ENCODE data around the gene IFNL1.
"Not testable (repeated sequence)": the region's sequence is repeated elsewhere in the genome, so short reads cannot be mapped to it uniquely, and the experiment has no call there.

Gene IFNL1

GRCh38 chr19:39264306-39265290, 31.6 kb upstream of the IFNL1 start:
- Mint-ChIP-seq H3K4me1 (peaks cover 23% of the 10 kb centered on the region), H3K27ac (no peak overlapping the region), H3K27me3 (peaks cover 59% of the 10 kb centered on the region), H3K9me3 (no peaks in the 10 kb centered on the region), H3K4me3 (peak overlapping the region; percentile 9 to 39)
- peak; percentile 26 for ATAC-seq
- no peak for DNase-seq

- H3K27me3 Mint-ChIP-seq: peaks cover 67% of the 10 kb centered on the region
- no peak overlapping the region for H3K27ac Mint-ChIP-seq
- DNase-seq: no peak
- no peaks in the 10 kb centered on the region for H3K9me3 Mint-ChIP-seq
- peak overlapping the region in 1 of 2 donors; percentile 35 for H3K4me3 Mint-ChIP-seq
- no peak for ATAC-seq
- peaks cover 23% of the 10 kb centered on the region for H3K4me1 Mint-ChIP-seq
Observed at GRCh38 chr19:39265321-39265916, 30.8 kb upstream of the IFNL1 start.

GRCh38 chr19:39268085-39268484, 28.1 kb upstream of the IFNL1 start, which contains the start of gene IFNL2:
TSS of gene IFNL2 (plus strand) at chr19:39268396. CDS start at chr19:39268569, 173 bp downstream.
- H3K27ac Mint-ChIP-seq: not testable (repeated sequence)

GRCh38 chr19:39268531-39269223, 27.5 kb upstream of the IFNL1 start:
- not testable (repeated sequence) for ATAC-seq, DNase-seq, H3K4me3 Mint-ChIP-seq, H3K9me3 Mint-ChIP-seq, H3K27ac Mint-ChIP-seq
- H3K4me1 Mint-ChIP-seq: peaks cover 19% of the 10 kb centered on the region
- peaks cover 47% of the 10 kb centered on the region for H3K27me3 Mint-ChIP-seq

More at GRCh38 chr19:39268085-39268484, 28.1 kb upstream of the IFNL1 start, which contains the start of gene IFNL2:
- not testable (repeated sequence) for H3K4me3 Mint-ChIP-seq, DNase-seq, H3K9me3 Mint-ChIP-seq
- peak; percentile 79 for ATAC-seq
- Mint-ChIP-seq H3K27me3 (peaks cover 53% of the 10 kb centered on the region), H3K4me1 (peaks cover 23% of the 10 kb centered on the region)

GRCh38 chr19:39269369-39269768, 26.8 kb upstream of the IFNL1 start:
- Mint-ChIP-seq H3K4me1 (peaks cover 12% of the 10 kb centered on the region), H3K27me3 (peaks cover 40% of the 10 kb centered on the region)
- not testable (repeated sequence) for DNase-seq, H3K4me3 Mint-ChIP-seq, H3K9me3 Mint-ChIP-seq, H3K27ac Mint-ChIP-seq, ATAC-seq

- Mint-ChIP-seq H3K4me3 (no peak overlapping the region), H3K27me3 (peaks cover 31% of the 10 kb centered on the region), H3K27ac (peak overlapping the region in 1 of 2 donors; percentile 34), H3K9me3 (no peaks in the 10 kb centered on the region), H3K4me1 (peaks cover 5% of the 10 kb centered on the region)
- no peak for DNase-seq
- ATAC-seq: no peak
Observed at GRCh38 chr19:39270036-39270871, 26.0 kb upstream of the IFNL1 start.

- H3K4me3 Mint-ChIP-seq, H3K4me1 Mint-ChIP-seq, DNase-seq, H3K27ac Mint-ChIP-seq, H3K9me3 Mint-ChIP-seq, ATAC-seq: not testable (repeated sequence)
- peaks cover 20% of the 10 kb centered on the region for H3K27me3 Mint-ChIP-seq
Observed at GRCh38 chr19:39273859-39274258, 22.3 kb upstream of the IFNL1 start.

- Mint-ChIP-seq H3K9me3 (no peaks in the 10 kb centered on the region), H3K4me3 (no peak overlapping the region), H3K27me3 (peaks cover 3% of the 10 kb centered on the region), H3K27ac (no peak overlapping the region), H3K4me1 (no peaks in the 10 kb centered on the region)
- ATAC-seq: no peak
- no peak for DNase-seq
Observed at GRCh38 chr19:39275578-39275977, 20.6 kb upstream of the IFNL1 start.

- ATAC-seq: no peak
- no peak for DNase-seq
- H3K27me3 Mint-ChIP-seq: no peaks in the 10 kb centered on the region
- H3K27ac Mint-ChIP-seq: no peak overlapping the region
- H3K4me1 Mint-ChIP-seq: no peaks in the 10 kb centered on the region
- H3K4me3 Mint-ChIP-seq: no peak overlapping the region
- no peaks in the 10 kb centered on the region for H3K9me3 Mint-ChIP-seq
Observed at GRCh38 chr19:39276740-39277139, 19.5 kb upstream of the IFNL1 start.

GRCh38 chr19:39277598-39277997, 18.6 kb upstream of the IFNL1 start:
- Mint-ChIP-seq H3K27me3 (no peaks in the 10 kb centered on the region), H3K27ac (peak overlapping the region in 1 of 2 donors; percentile 59), H3K4me1 (no peaks in the 10 kb centered on the region), H3K9me3 (no peaks in the 10 kb centered on the region), H3K4me3 (no peak overlapping the region)
- ATAC-seq: no peak
- DNase-seq: no peak

- no peak overlapping the region for H3K27ac Mint-ChIP-seq
- ATAC-seq: no peak
Observed at GRCh38 chr19:39282021-39282420, 14.2 kb upstream of the IFNL1 start.

GRCh38 chr19:39284032-39284431, 12.2 kb upstream of the IFNL1 start:
- peaks cover 0 to 13% of the 10 kb centered on the region in 2 donors for H3K9me3 Mint-ChIP-seq
- ATAC-seq (no peak), DNase-seq (no peak)
- no peak overlapping the region for H3K27ac Mint-ChIP-seq
- no peaks in the 10 kb centered on the region for H3K27me3 Mint-ChIP-seq
- H3K4me3 Mint-ChIP-seq: no peak overlapping the region
- no peaks in the 10 kb centered on the region for H3K4me1 Mint-ChIP-seq

More at GRCh38 chr19:39282021-39282420, 14.2 kb upstream of the IFNL1 start:
- no peaks in the 10 kb centered on the region for H3K27me3 Mint-ChIP-seq
- H3K4me1 Mint-ChIP-seq: no peaks in the 10 kb centered on the region
- no peak for DNase-seq
- H3K9me3 Mint-ChIP-seq: peaks cover 0 to 13% of the 10 kb centered on the region in 2 donors
- H3K4me3 Mint-ChIP-seq: no peak overlapping the region

- Mint-ChIP-seq H3K4me3 (no peak overlapping the region), H3K27ac (peak overlapping the region in 1 of 2 donors; percentile 29), H3K4me1 (peaks cover 17% of the 10 kb centered on the region), H3K9me3 (no peaks in the 10 kb centered on the region), H3K27me3 (no peaks in the 10 kb centered on the region)
- DNase-seq (no peak), ATAC-seq (no peak)
Observed at GRCh38 chr19:39293394-39293793, 2.8 kb upstream of the IFNL1 start.

- ATAC-seq (no peak), DNase-seq (no peak)
- Mint-ChIP-seq H3K4me1 (peaks cover 23% of the 10 kb centered on the region), H3K27me3 (no peaks in the 10 kb centered on the region), H3K9me3 (no peaks in the 10 kb centered on the region), H3K27ac (peak overlapping the region in 1 of 2 donors; percentile 52), H3K4me3 (no peak overlapping the region)
Observed at GRCh38 chr19:39296906-39297305, 699 bp downstream of the IFNL1 start.

Measured in stimulated activated naive CD8-positive, alpha-beta T cell treated with anti-CD3 and anti-CD28 coated beads, Interleukin-15, amount 100 ng/mL, for 72 hours (primary cell).